Neural progenitor cell (in vitro differentiated cells): ENCODE results near the gene PRKAA2. TPM values are rescaled to one million over a fixed set of nuclear protein-coding genes. Genes with fewer than 3 reads are reported as not detected.

Source experiments
- DNase-seq: peaks from one replicate; pipeline ENCODE4 v3.0.0-alpha.2; 2016; ENCODE audit warnings: low spot score
- H2AFZ ChIP-seq: fragments of 200-600 bp; sonication (generic); replicated peaks from 2 replicates; pipeline ENCODE4 v1.6.1; 2016; ENCODE audit warnings: antibody characterized with exemption
- H3F3A ChIP-seq: fragments of 200-600 bp; sonication (generic); 2 replicates; pipeline ENCODE4 v1.6.1; 2016; ENCODE audit warnings: antibody characterized with exemption, low read depth
- H3K27ac ChIP-seq: fragments of 200-600 bp; sonication (generic); 2 replicates; pipeline ENCODE4 v1.5.1; 2016; ENCODE audit warnings: mild to moderate bottlenecking
- H3K27me3 ChIP-seq: fragments of 200-600 bp; sonication (generic); 2 replicates; pipeline ENCODE4 v1.6.1; 2016; ENCODE audit warnings: mild to moderate bottlenecking, moderate library complexity
- H3K36me3 ChIP-seq: fragments of 200-600 bp; sonication (generic); 2 replicates; pipeline ENCODE4 v1.5.1; 2016
- H3K4me1 ChIP-seq: fragments of 200-600 bp; sonication (generic); 2 replicates; pipeline ENCODE4 v1.6.1; 2016; ENCODE audit warnings: mixed run types
- H3K4me2 ChIP-seq: fragments of 200-600 bp; sonication (generic); 2 replicates; pipeline ENCODE4 v1.6.1; 2016
- H3K4me3 ChIP-seq: fragments of 200-600 bp; sonication (generic); 2 replicates; pipeline ENCODE4 v1.5.1; 2016
- H3K79me2 ChIP-seq: fragments of 200-600 bp; sonication (generic); 2 replicates; pipeline ENCODE4 v1.6.1; 2016; ENCODE audit warnings: low read depth
- H3K9ac ChIP-seq: fragments of 200-600 bp; sonication (generic); 2 replicates; pipeline ENCODE4 v1.6.1; 2016
- H3K9me3 ChIP-seq: fragments of 200-600 bp; sonication (generic); 2 replicates; pipeline ENCODE4 v1.5.1; 2016; ENCODE audit warnings: low read depth
- H4K20me1 ChIP-seq: fragments of 200-600 bp; sonication (generic); 2 replicates; pipeline ENCODE4 v1.6.1; 2016; ENCODE audit warnings: low read depth
- H3K27ac Mint-ChIP-seq: 3 replicates; pipeline ENCODE4 v1.8.0; 2021; ENCODE audit warnings: mixed read lengths
- H3K27me3 Mint-ChIP-seq: 2 replicates; pipeline ENCODE4 v1.8.0; 2022; ENCODE audit warnings: low read depth, mild to moderate bottlenecking, inconsistent platforms, moderate library complexity, mixed read lengths; ENCODE audit not compliant: insufficient read depth
- H3K36me3 Mint-ChIP-seq: 3 replicates; pipeline ENCODE4 v1.8.0; 2021; ENCODE audit warnings: mixed read lengths
- H3K4me1 Mint-ChIP-seq: 3 replicates; pipeline ENCODE4 v1.8.0; 2021; ENCODE audit warnings: mixed read lengths
- H3K4me3 Mint-ChIP-seq: 3 replicates; pipeline ENCODE4 v1.8.0; 2021; ENCODE audit warnings: mild to moderate bottlenecking, moderate library complexity, mixed read lengths
- H3K9me3 Mint-ChIP-seq: 3 replicates; pipeline ENCODE4 v1.8.0; 2020; ENCODE audit warnings: mixed read lengths
- EZH2 ChIP-seq: fragments of 200-600 bp; sonication (generic); IDR thresholded peaks from 2 replicates; pipeline ENCODE4 v1.6.1; 2017; ENCODE audit warnings: antibody characterized with exemption, mild to moderate bottlenecking, moderate library complexity
- EZH2phosphoT487 ChIP-seq: fragments of 200-600 bp; sonication (generic); IDR thresholded peaks from 2 replicates; pipeline ENCODE4 v1.6.1; 2017; ENCODE audit warnings: antibody characterized with exemption
- total RNA-seq: library from RNA; depleted of rRNA; stranded (reverse); fragments of >200 nt; gene quantifications from 2 replicates; pipeline ENCODE4 v1.2.3, GENCODE V29; 2015; ENCODE audit warnings: low replicate concordance
- TF ChIP-seq, protein P1 (sequence below): fragments of 200-600 bp; sonication (generic); IDR thresholded peaks from 2 replicates; pipeline ENCODE4 v1.5.1; 2017; ENCODE audit warnings: antibody characterized with exemption, mild to moderate bottlenecking

PRKAA2 gene
- total RNA-seq, 1 donor from 2014 or later, result 25.8 TPM

DNA sequence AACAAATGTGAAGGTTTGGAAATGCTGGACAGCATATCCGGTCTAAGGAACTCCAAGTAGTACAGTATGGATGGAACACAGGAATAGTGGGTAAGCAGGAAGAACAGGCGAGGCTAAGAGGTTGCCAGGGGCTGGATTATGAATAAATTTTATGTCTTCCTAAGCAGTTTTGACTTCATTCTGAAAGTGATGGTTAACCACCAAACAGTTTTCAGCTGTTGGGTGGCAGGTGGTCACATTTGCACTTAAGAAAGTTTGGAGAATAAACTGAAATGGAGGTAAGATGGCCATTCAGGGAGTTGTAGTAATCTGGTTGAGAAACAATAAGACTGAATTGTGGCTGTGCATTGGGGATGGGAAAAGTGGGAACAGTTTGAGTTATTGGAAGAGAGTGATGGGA, 83.8 kb downstream of the PRKAA2 start:
- H3K79me2 ChIP-seq, result no peaks in the 10 kb centered on the region
- DNase-seq, result no peak
- H2AFZ ChIP-seq, result no peak overlapping the region
- no peak overlapping the region for H3K27ac ChIP-seq
- H3K4me1 ChIP-seq, result no peaks in the 10 kb centered on the region
- Mint-ChIP-seq H3K9me3 (no peaks in the 10 kb centered on the region), H3K4me1 (no peaks in the 10 kb centered on the region), H3K36me3 (no peaks in the 10 kb centered on the region), H3K4me3 (no peak overlapping the region), H3K27me3 (peaks cover 2% of the 10 kb centered on the region), H3K27ac (no peak overlapping the region)
- no peaks in the 10 kb centered on the region for H3K36me3 ChIP-seq
- H3K9me3 ChIP-seq, result no peaks in the 10 kb centered on the region
- no peaks in the 10 kb centered on the region for H3K27me3 ChIP-seq
- H3K4me3 ChIP-seq, result no peak overlapping the region
- no peaks in the 10 kb centered on the region for H3F3A ChIP-seq
- no peak overlapping the region for H3K9ac ChIP-seq
- H4K20me1 ChIP-seq, result no peaks in the 10 kb centered on the region
- TF ChIP-seq, protein P1, sequence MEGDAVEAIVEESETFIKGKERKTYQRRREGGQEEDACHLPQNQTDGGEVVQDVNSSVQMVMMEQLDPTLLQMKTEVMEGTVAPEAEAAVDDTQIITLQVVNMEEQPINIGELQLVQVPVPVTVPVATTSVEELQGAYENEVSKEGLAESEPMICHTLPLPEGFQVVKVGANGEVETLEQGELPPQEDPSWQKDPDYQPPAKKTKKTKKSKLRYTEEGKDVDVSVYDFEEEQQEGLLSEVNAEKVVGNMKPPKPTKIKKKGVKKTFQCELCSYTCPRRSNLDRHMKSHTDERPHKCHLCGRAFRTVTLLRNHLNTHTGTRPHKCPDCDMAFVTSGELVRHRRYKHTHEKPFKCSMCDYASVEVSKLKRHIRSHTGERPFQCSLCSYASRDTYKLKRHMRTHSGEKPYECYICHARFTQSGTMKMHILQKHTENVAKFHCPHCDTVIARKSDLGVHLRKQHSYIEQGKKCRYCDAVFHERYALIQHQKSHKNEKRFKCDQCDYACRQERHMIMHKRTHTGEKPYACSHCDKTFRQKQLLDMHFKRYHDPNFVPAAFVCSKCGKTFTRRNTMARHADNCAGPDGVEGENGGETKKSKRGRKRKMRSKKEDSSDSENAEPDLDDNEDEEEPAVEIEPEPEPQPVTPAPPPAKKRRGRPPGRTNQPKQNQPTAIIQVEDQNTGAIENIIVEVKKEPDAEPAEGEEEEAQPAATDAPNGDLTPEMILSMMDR, result no peak
- no peak overlapping the region for H3K4me2 ChIP-seq

DNA sequence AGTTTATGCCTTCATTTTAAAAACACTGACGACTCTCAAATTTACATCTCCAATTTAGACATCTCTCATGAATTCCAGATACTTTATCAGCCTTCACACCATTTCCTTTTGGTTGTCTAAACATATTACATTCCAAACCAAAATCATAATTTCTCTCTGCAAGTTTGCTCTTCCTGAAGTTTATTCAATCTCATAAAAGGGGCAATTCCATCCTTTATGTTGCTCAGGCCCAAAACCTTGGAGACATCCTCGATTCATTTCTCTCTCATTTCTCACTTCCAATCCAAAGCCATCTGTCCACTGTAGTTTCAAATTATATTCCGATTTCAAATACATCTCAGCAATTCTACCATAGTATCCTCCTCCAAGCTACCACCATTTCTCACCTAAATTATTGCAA, 100.1 kb downstream of the PRKAA2 start:
- H3K4me1 ChIP-seq, result no peaks in the 10 kb centered on the region
- no peaks in the 10 kb centered on the region for H3K36me3 ChIP-seq
- Mint-ChIP-seq H3K4me3 (no peak overlapping the region), H3K9me3 (no peaks in the 10 kb centered on the region), H3K27me3 (peaks cover 2% of the 10 kb centered on the region), H3K27ac (no peak overlapping the region), H3K4me1 (no peaks in the 10 kb centered on the region), H3K36me3 (no peaks in the 10 kb centered on the region)
- no peak overlapping the region for H2AFZ ChIP-seq
- no peak for DNase-seq
- H3K79me2 ChIP-seq, result no peaks in the 10 kb centered on the region
- H3F3A ChIP-seq, result no peaks in the 10 kb centered on the region
- H3K4me3 ChIP-seq, result no peak overlapping the region
- no peak overlapping the region for H3K4me2 ChIP-seq
- peaks cover 5% of the 10 kb centered on the region for H3K9me3 ChIP-seq
- H3K27ac ChIP-seq, result no peak overlapping the region
- no peaks in the 10 kb centered on the region for H4K20me1 ChIP-seq
- H3K27me3 ChIP-seq, result no peaks in the 10 kb centered on the region
- no peak overlapping the region for H3K9ac ChIP-seq
- TF ChIP-seq EZH2 (no peak), EZH2phosphoT487 (no peak)
- TF ChIP-seq, protein P1, result no peak

DNA sequence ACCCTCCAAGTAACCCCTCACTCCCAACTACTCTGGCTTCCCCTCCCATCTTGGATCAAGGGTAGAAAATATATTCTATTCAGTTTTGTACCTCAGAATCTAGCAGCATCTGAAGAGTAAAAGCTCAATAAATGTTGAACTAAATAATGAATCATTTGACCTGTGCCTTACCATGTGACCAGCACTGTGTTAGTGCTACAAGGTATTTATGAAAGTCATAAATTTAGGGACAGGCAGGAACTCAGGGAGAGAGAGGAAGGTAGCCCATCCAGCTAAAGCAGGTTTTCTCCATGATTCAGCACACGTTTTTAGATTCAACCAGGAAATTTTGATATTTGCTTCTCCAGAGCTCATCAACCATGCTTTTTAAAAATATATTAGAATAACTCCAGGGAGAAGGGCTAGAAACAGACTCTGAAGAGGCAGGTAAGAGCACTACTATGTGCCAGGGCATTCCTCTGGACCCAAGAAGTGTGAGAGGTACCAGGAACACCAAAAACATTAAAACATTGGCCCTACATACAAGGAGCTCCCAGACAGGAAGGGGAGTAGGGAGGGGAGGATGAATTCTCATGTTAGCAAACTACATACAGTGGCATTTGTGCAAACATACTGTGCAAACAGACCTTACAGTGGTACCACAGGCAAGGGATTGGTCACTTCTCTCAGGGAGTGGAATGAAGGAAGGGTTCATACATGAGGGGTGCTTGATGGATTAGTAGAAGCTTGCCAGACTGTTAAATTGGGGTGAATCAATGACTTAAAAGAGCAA, 109.8 kb downstream of the PRKAA2 start:
- Histone ChIP-seq H3K79me2 (no peaks in the 10 kb centered on the region), H3K36me3 (no peaks in the 10 kb centered on the region), H3K9me3 (no peaks in the 10 kb centered on the region), H2AFZ (no peak overlapping the region), H4K20me1 (no peaks in the 10 kb centered on the region), H3K4me1 (no peaks in the 10 kb centered on the region), H3K4me2 (no peak overlapping the region), H3F3A (no peaks in the 10 kb centered on the region), H3K27me3 (no peaks in the 10 kb centered on the region), H3K9ac (no peak overlapping the region), H3K4me3 (no peak overlapping the region), H3K27ac (no peak overlapping the region)
- Mint-ChIP-seq H3K9me3 (no peaks in the 10 kb centered on the region), H3K4me1 (no peaks in the 10 kb centered on the region), H3K27me3 (no peaks in the 10 kb centered on the region), H3K27ac (no peak overlapping the region), H3K4me3 (no peak overlapping the region), H3K36me3 (no peaks in the 10 kb centered on the region)
- no peak for TF ChIP-seq EZH2
- no peak for TF ChIP-seq EZH2phosphoT487
- TF ChIP-seq, protein P1, result no peak
- DNase-seq, result no peak
